Erythroblast (primary cell): ENCODE data around the gene PTPRN2.

Experiments
- GATA1 ChIP-seq: IDR thresholded peaks from 2 replicates; pipeline ENCODE4 v1.6.1; 2011; ENCODE audit warnings: low read depth, mild to moderate bottlenecking, control low read depth, low read length, moderate library complexity
- POLR2A ChIP-seq: IDR thresholded peaks from 2 replicates; pipeline ENCODE4 v1.6.1; 2011; ENCODE audit warnings: mild to moderate bottlenecking, low read length

DNA sequence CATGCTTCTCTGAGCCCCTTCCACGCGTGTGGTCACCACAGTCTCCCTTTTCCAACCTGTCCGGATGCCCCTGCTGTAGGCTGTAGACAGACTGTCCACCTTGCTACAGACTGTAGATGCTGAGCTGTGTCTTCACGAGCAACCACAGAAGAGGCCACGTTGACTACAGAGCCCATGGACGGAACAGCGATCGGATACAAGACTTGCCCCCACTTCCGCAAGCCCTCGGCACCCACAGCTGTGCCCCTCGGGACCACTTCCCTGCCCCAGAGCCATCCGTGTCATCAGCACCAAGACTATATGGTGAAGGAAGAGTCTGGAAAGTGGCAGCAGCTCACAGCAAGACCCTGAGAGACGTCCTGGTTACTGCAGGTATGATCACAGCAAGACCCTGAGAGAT is 759.4 kb downstream of the PTPRN2 start:
- TF ChIP-seq POLR2A: no peak
- TF ChIP-seq GATA1: no peak
